LHCN-M2 (cell line): ENCODE data around the gene ZFP36. TPM values are rescaled to one million over a fixed set of nuclear protein-coding genes. Genes with fewer than 3 reads are reported as not detected.

Source experiments
- DNase-seq: peaks from one replicate; pipeline ENCODE4 v3.0.0-alpha.2; 2012; ENCODE audit warnings: low read depth
- total RNA-seq: library from RNA; depleted of rRNA; stranded (reverse); fragments of >200 nt; gene quantifications from 2 replicates; pipeline ENCODE4 v1.2.3, GENCODE V29; 2014

The ZFP36 gene
- total RNA-seq, 1 experiment from 2014 or later: 15.0 TPM

DNA sequence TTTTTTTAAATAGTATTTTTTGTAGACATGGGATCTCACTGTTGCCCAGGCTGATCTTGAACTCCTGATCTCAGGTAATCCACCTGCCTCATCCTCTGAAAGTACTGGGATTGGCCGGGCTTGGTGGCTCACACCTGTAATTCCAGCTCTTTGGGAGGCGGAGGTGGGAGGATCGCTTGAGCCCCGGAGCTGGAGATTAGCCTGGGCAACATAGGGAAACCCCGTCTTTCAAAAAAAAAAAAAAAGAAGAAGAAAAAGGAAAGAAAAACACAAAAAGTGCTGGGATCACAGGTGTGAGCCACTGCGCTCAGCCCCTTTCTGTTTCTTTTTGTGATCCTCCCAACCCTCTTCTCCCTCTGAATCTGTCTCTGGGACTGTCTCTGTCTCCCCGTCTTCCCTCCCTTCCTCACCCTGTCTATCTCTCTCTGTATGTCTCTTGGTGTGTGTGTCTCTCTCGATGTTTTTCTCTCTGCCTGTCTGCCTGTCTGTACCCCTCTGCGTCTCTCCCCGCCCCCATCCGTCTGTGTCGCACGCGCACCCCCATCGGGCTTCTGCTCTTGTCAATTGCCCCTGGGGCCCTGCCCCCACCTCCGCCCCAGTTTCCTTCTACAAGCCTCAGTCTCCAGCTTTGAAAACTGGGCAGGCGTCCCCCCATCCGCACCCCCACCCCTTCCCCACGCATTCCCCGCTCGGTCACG is 540 bp upstream of the ZFP36 start:
- DNase-seq: peak; percentile 47

DNA sequence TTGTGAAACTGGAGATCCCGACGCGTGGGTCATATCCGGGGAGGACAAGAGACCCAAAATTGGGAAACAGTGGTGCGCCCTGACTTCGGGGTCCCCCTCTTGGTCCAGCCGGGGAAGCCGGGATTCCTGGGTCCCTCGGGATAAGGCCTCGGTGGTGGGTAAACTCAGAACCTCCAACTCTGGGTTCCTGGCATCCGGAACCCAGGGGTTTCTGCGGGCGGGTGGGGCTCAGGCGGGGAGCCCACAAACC is 688 bp downstream of the ZFP36 start:
- DNase-seq: peak; percentile 52

DNA sequence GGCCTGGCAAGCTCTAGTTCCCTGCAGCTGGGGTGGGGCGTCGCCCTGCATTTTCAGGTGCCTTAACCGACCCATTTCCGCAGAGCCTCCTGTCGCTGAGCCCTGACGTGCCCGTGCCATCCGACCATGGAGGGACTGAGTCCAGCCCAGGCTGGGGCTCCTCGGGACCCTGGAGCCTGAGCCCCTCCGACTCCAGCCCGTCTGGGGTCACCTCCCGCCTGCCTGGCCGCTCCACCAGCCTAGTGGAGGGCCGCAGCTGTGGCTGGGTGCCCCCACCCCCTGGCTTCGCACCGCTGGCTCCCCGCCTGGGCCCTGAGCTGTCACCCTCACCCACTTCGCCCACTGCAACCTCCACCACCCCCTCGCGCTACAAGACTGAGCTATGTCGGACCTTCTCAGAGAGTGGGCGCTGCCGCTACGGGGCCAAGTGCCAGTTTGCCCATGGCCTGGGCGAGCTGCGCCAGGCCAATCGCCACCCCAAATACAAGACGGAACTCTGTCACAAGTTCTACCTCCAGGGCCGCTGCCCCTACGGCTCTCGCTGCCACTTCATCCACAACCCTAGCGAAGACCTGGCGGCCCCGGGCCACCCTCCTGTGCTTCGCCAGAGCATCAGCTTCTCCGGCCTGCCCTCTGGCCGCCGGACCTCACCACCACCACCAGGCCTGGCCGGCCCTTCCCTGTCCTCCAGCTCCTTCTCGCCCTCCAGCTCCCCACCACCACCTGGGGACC is 1.2 kb downstream of the ZFP36 start:
- no peak for DNase-seq

DNA sequence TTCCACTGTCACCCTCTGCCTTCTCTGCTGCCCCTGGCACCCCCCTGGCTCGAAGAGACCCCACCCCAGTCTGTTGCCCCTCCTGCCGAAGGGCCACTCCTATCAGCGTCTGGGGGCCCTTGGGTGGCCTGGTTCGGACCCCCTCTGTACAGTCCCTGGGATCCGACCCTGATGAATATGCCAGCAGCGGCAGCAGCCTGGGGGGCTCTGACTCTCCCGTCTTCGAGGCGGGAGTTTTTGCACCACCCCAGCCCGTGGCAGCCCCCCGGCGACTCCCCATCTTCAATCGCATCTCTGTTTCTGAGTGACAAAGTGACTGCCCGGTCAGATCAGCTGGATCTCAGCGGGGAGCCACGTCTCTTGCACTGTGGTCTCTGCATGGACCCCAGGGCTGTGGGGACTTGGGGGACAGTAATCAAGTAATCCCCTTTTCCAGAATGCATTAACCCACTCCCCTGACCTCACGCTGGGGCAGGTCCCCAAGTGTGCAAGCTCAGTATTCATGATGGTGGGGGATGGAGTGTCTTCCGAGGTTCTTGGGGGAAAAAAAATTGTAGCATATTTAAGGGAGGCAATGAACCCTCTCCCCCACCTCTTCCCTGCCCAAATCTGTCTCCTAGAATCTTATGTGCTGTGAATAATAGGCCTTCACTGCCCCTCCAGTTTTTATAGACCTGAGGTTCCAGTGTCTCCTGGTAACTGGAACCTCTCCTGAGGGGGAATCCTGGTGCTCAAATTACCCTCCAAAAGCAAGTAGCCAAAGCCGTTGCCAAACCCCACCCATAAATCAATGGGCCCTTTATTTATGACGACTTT is 2.0 kb downstream of the ZFP36 start:
- peak; percentile 50 for DNase-seq

DNA sequence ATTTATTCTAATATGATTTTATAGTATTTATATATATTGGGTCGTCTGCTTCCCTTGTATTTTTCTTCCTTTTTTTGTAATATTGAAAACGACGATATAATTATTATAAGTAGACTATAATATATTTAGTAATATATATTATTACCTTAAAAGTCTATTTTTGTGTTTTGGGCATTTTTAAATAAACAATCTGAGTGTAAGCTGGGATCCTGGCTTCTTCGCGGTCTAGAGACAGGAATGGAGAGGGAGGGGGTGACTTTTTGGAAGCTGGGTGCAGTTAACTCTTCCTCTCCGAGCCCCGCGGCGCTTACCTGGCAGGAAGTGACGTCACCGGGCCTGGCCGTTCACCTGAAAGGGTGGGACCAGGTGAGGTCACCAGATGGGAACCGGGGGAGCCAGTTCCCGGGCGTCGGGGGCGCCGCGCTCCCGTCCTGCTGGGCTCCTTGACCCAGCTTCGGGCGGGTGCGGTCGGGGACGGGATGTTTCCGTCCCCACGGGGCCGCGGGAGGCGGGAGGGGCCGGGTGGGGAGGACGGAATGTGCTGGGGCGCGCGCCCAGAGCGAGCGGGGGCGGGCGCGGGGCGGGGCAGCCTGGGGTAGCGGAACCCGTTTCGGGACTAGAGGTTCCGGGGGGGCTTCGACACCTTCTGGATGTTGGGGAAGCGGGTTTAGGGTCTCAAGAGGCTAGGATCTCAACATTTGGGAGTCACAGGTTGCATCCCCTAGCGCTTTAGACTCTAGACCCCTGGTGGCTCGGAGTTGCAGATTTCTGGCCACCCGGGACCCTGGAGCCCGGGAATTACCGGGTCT is 2.8 kb downstream of the ZFP36 start:
- DNase-seq: peak; percentile 74

DNA sequence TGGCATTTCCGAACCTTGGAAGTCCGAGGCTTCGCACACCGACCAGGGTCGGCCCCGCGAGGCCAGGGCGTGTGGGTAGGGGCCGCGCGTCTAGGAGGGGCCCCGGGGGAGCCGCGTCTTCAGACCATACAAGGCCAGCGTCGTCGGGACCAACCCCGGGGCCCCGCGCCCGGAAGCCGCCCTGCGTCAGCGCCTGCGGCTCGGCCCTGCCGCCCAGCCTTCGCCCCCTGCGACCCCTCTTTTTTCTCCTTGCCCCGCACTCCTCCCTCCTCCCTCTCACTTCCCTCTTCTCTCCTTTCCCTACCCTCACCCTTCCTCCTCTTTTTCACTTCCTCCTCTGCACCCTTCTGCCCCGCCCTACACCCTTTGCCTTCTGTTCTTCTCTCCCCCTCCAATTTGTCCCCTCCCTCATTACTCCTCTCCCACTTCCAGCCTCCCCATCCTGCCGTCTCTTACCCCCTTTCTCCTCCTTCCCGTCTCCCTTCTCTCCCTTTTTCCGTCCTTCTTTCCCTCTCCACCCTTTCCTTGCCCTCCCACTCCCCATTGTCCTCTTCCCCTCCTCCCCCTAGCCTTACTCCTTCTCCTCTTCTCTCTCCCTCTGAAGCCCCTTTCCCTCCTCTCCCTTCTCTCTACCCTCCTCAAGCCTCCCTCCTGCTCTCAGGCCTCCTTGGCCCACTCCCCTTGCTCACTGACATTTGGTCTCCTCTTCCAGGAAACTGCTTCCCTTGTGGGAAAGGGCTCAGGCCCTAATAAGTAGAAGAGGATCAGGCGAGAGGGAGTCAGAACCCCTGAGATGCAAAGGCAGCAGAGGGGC is 3.6 kb downstream of the ZFP36 start:
- peak; percentile 60 for DNase-seq

DNA sequence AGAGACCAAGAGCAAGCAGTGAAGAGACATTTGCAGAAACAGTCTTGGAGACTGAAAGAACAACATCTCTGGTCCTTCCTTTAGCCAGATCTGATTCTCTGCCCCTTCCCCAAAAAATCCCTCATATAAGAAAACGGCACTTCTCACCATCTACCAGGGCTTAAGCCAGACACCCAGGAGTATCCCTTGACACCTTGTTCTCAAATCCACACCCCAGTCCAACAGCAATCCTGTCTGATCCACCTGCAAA is 4.1 kb downstream of the ZFP36 start:
- no peak for DNase-seq

DNA sequence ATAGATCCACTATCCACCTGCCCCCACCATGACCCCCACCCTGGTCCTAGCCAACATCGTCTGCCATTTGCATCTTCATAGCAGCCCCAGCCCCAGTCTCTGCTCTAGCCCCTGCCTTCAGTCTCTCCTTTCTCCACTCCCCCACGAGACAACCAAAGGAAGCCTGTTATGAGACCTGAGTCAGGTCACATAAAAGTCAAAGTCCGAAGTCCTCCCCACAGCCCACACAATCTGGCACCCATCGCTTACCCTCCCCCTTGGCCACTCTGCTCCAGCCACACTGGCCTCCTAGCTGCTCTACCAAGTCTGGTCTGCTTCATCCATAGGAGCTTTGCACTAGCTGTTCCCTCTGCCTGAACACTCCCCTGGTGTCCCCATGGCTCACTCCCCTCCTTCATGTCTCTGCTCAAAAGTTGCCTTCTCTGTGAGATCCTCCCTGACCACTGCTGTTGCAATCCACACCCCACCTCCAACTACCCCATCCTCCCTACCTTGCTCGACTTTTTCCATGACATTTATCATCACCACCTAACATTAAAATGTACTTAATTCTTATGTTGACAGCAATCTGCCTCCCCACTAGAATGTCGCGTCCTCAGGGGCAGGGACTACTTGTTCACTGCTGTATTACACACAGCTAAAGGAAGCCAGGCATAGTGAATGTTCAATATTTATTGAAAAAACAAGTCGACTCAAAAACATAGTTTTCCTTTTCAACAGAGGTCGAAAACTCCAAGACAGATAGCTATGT is 4.6 kb downstream of the ZFP36 start:
- no peak for DNase-seq

DNA sequence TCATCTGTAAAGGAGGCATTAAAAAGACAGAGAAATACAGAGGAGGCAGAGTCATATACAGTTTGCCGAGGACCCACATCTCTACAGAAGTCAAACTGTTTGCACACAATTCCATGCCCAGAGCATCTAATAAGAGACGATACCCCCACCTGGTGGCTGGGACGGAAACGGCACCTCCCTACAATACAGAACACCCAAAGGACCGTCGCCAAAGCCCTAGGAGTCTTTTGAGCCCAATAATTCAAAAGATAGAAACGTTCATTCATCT is 5.1 kb downstream of the ZFP36 start:
- peak; percentile 93 for DNase-seq

DNA sequence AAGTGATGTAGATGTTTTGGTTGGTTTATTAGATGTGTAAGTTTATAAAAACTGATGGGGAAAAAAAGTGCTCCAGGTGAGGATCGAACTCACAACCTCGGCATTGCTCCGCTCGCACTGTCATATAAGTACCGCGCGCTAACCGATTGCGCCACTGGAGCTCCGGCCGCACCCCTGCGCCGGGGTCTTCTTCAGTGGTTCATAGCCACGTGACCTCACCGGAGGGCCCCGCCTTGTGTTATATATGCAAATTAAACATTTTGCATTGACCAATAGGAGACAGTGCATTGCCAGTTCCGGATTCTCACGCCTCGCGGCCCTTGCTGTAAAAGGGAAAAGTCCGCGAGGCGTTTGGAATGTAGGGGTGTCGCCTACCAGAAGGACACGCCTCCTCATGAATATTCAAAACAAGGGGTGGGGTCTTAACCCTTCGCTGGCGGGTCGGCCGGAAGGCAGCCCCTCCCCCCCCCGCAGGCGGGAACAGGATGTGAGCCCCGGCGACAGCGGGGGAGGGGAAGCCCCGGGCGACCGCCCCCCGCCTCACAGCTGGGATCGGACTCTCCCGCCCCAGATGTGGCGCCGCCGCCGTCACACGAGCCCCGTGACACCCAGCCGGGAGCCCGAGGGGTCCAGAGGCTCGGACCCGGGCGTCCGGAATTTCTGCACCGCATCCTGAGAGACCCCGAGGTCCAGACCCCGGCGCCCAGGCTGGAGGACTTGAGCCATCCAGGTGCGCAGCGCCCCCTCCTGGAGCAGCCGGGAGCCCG is 5.6 kb downstream of the ZFP36 start, which contains the start of gene PLEKHG2:
Gene PLEKHG2 (plus strand): TSS at position 570 of the 767 bp plus-strand sequence. CDS start 1,418 bp downstream, outside the sequence.
- peak; percentile 100 for DNase-seq

DNA sequence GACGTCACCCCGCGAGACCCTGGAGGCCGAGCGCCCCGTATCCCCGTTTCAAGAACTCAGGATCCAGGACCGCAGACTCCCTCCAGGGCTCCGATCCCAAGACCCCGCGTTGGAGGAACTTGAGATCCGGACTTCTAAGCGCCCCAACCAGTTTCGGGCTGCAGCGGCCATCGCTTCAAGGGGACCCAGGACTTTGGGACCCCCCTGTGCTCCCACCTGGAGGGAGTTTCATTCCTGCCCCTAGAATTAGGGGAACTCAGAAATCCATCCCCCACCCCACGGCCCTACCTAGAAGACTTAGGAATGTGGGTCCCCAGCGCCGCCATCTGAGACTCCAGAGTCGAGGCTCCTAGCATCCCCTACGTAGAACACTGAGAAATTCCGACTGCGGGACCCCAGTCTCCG is 6.2 kb downstream of the ZFP36 start:
- no peak for DNase-seq

DNA sequence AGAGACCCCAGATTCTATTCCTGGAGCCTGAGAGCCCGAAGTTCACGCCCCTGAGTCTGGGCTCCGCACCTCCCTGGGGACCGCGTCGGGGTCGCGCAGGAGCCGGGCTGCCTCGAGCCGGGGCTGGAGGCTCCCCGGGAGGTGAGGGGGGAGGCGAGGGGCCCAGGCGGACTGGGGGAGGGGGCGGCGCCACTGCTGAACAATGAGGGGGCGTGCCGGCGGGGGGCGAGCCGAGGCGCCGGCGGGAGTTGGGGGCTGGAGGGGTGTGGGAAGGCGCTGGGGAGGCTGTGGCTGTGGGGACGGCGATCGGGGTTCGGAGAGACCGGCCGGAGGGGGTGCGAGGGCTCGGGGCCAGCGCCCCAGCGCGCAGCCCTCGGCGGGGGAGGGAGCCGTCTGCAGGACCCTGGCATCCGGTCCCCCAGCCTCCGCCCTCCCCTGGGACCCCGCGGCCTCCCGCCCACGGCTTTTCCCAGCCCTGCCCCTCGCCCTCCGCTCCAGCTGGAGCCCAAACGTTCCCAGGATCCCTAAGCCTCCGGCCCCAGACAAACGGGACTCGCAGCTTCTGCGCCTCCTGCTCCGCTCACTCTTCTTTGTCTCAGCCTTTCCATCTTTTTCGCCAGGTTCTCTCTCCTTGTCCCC is 6.7 kb downstream of the ZFP36 start:
- peak; percentile 66 for DNase-seq

DNA sequence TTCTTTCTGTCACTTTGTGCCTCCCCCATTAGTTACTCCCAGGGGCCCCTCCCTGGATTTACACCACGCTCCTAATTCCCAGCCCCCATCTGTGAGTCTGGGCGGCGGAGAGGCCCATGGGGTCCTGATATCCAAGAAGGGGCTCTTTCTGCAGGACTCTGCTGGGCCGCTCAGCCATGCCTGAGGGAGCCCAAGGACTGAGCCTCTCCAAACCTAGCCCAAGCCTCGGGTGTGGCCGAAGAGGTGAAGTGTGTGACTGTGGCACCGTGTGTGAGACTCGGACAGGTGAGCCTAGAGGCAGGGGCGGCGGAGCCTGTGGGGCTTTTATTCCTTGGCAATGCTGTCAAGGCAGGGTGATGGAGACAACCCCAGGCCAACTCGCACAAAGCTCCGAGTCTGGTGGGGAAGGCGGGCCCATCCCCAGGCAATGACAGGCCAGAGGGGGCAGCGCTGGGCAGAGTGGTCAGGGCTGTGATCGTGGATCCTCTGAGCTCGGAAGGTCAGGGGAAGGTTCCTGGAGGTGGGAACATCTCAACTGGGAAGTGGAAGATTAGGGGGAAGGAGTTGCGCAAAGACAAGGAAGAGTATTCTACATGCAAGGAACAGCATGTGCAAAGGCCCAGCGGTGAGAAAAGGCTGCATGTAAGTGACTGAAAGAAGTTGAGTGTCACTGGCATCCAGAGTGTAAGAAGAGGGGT is 7.4 kb downstream of the ZFP36 start:
- DNase-seq: no peak

DNA sequence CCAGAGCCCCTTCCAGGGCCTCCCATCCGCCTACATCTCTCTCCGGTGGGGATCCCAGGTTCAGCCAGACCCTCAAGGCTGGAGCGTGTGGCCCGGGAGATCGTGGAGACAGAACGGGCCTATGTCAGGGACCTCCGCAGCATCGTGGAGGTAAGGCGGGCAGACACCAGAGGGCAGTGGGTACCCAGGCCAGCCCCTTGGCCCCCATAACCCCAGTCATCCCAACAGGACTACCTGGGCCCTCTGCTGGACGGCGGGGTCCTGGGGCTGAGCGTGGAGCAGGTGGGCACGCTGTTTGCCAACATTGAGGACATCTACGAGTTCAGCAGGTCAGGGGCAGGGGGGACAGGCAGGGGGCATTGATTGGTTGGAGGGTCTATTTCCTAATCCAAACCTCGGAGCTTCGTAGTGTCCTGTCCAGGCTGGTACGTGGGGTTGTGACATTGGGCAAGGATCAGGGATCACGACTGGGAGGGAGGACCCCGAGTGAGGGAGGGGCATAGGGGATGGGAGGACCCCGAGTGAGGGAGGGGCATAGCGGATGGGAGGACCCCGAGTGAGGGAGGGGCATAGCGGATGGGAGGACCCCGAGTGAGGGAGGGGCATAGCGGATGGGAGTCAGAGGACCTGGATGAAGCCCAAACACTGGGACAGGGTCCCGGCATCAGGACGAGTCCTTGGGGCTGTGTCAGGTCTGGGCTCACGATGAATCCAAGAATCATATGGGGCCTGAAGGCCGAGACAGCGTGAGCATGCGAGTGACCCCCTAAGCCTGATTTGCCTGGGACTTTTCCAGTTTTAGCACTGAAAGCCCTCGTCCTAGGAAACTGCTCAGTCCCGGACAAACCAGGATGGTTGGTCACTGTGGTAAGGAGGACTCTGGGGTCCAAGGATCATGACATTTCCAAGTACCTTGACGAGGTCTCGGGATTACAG is 8.7 kb downstream of the ZFP36 start:
- no peak for DNase-seq

DNA sequence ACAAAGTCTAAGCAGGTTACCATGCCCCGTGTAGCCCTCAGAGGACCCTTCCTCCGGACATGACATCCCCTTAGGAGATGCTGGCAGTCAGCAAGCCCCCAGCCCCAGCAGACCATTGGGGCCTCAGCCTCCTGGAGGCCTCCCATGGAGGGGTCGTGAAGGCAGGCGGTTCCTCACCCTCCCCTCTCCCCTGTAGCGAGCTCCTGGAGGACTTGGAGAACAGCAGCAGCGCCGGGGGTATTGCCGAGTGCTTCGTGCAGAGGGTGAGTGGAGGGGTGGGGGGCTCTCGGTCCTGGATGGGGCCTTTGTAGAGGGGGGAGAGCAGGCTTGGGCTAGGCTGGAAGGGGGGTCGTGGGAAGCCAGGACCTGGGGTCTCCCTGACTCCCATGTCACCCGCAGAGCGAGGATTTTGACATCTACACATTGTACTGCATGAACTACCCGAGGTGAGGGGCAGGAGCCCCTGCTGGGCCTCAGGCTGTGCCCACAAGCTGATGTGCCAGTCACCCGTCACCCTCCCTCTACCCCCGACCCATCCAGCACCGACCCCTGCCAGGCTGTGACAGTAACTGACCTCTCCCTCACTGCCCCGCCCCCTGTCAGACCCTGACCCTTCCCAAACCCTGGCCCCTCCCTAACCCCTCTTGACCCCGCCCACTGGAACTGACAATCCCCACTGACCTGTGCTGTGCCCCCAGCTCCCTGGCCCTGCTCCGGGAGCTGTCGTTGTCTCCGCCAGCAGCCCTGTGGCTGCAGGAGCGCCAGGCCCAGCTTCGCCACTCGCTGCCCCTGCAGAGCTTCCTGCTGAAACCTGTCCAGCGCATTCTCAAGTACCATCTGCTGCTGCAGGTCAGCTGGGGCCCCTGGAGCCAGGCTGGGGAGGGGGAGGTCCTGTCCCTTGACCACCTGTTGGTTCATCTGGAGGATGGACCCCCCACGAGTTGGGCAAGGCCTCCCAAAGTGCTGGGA is 9.8 kb downstream of the ZFP36 start:
- DNase-seq: no peak

DNA sequence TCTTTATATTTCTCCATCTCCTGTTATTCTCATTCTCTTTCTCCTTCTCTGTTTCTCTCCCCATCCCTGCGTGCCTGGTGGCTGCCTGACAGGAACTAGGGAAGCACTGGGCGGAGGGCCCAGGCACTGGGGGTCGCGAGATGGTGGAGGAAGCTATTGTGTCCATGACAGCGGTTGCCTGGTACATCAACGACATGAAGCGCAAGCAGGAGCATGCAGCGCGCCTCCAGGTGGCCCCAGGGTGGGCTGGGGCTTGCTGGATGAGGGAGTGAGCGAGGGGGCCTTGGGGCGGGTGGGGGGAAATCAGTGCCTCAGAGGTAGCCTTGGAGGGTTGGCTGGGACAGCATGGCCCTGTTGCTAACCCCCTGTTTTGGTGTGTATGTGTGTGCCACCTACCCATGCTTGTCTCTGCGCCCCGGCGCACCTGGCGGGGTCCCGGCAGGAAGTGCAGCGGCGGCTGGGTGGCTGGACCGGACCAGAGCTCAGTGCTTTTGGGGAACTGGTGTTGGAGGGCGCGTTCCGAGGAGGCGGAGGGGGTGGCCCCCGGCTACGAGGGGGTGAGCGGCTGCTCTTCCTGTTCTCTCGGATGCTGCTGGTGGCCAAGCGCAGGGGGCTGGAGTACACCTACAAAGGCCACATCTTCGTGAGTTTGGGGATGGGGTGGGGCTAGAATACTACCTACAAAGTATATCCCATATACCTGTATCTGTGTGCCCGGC is 11.0 kb downstream of the ZFP36 start:
- DNase-seq: no peak
